Osteoblast (primary cell): ENCODE results near the gene WIZ. TPM values are rescaled to one million over a fixed set of nuclear protein-coding genes. Genes with fewer than 3 reads are reported as not detected.

ENCODE experiments used
- DNase-seq: peaks from one replicate; pipeline ENCODE4 v3.0.0; 2011; ENCODE audit warnings: low spot score, mixed read lengths; ENCODE audit not compliant: insufficient read length; ENCODE audit errors: missing footprints
- H2AFZ ChIP-seq: 2 replicates; pipeline ENCODE4 v1.6.0; 2011; ENCODE audit warnings: mild to moderate bottlenecking, low read length
- H3K27ac ChIP-seq: 2 replicates; pipeline ENCODE4 v1.5.1; 2011; ENCODE audit warnings: mild to moderate bottlenecking, low read depth, low read length, moderate library complexity
- H3K27me3 ChIP-seq: 2 replicates; pipeline ENCODE4 v1.6.0; 2012; ENCODE audit warnings: mild to moderate bottlenecking, control low read depth, inconsistent platforms, low read length, moderate library complexity; ENCODE audit not compliant: insufficient read depth
- H3K36me3 ChIP-seq: 2 replicates; pipeline ENCODE4 v1.5.1; 2011; ENCODE audit warnings: mild to moderate bottlenecking, low read length, control low read depth, moderate library complexity; ENCODE audit not compliant: insufficient read depth
- H3K4me1 ChIP-seq: 2 replicates; pipeline ENCODE4 v1.5.1; 2011; ENCODE audit warnings: mild to moderate bottlenecking, low read length, control low read depth, moderate library complexity; ENCODE audit not compliant: insufficient read depth
- H3K4me2 ChIP-seq: 2 replicates; pipeline ENCODE4 v1.6.0; 2011; ENCODE audit warnings: mild to moderate bottlenecking, low read length; ENCODE audit not compliant: insufficient read depth
- H3K4me3 ChIP-seq: fragments of 200-600 bp; sonication (generic); 3 replicates; pipeline ENCODE4 v1.5.1; 2012; ENCODE audit warnings: mild to moderate bottlenecking, low read length, inconsistent platforms; ENCODE audit not compliant: insufficient read depth
- H3K79me2 ChIP-seq: 2 replicates; pipeline ENCODE4 v1.6.0; 2012; ENCODE audit warnings: mild to moderate bottlenecking, low read length, control low read depth, inconsistent platforms; ENCODE audit not compliant: insufficient read depth
- H3K9me3 ChIP-seq: 2 replicates; pipeline ENCODE4 v1.5.1; 2011; ENCODE audit warnings: low read depth, low read length, control low read depth
- H4K20me1 ChIP-seq: 2 replicates; pipeline ENCODE4 v1.6.0; 2012; ENCODE audit warnings: mild to moderate bottlenecking, low read length, control low read depth; ENCODE audit not compliant: insufficient read depth
- total RNA-seq: library from RNA; depleted of rRNA; stranded (reverse); fragments of >200 nt; gene quantifications from 2 replicates; pipeline ENCODE4 v1.2.3, GENCODE V29; 2012
- TF ChIP-seq, protein P1 (sequence below): IDR thresholded peaks from 2 replicates; pipeline ENCODE4 v1.5.1; 2011; ENCODE audit warnings: mild to moderate bottlenecking, low read depth, low read length, moderate library complexity; ENCODE audit errors: extremely low read depth

WIZ gene
- total RNA-seq, 1 donor = 9.8 TPM

DNA sequence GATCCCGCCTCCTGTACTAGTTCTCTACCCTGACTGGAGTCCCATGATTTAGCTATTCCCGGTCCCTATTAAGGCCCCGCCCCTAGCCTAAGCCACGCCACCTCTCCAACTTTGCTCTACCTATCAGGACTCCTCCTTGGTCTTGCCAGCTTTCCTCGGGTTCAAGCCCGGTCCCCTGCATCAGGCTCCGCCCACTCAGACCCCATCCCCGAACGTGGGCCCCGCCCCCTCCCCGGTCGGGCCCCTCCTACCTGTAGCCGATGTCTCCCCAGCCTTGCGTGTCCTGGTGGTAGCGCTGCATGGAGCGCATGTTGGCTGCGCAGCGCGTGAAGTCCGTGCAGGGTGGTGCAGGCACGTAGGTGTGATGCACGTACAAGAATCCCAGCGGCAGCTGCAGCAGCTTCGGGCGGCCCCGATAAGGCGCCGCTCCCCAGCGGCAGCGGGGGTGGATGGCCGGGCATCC is 21.9 kb upstream of the WIZ start:
- Histone ChIP-seq H3K9me3 (no peaks in the 10 kb centered on the region), H3K4me3 (no peak overlapping the region), H3K79me2 (no peaks in the 10 kb centered on the region), H2AFZ (no peak overlapping the region), H3K36me3 (no peaks in the 10 kb centered on the region), H4K20me1 (no peaks in the 10 kb centered on the region), H3K4me2 (no peak overlapping the region), H3K27me3 (peaks cover 14% of the 10 kb centered on the region), H3K27ac (no peak overlapping the region), H3K4me1 (peaks cover 5% of the 10 kb centered on the region)
- no peak for DNase-seq
- TF ChIP-seq, protein P1, sequence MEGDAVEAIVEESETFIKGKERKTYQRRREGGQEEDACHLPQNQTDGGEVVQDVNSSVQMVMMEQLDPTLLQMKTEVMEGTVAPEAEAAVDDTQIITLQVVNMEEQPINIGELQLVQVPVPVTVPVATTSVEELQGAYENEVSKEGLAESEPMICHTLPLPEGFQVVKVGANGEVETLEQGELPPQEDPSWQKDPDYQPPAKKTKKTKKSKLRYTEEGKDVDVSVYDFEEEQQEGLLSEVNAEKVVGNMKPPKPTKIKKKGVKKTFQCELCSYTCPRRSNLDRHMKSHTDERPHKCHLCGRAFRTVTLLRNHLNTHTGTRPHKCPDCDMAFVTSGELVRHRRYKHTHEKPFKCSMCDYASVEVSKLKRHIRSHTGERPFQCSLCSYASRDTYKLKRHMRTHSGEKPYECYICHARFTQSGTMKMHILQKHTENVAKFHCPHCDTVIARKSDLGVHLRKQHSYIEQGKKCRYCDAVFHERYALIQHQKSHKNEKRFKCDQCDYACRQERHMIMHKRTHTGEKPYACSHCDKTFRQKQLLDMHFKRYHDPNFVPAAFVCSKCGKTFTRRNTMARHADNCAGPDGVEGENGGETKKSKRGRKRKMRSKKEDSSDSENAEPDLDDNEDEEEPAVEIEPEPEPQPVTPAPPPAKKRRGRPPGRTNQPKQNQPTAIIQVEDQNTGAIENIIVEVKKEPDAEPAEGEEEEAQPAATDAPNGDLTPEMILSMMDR = no peak

DNA sequence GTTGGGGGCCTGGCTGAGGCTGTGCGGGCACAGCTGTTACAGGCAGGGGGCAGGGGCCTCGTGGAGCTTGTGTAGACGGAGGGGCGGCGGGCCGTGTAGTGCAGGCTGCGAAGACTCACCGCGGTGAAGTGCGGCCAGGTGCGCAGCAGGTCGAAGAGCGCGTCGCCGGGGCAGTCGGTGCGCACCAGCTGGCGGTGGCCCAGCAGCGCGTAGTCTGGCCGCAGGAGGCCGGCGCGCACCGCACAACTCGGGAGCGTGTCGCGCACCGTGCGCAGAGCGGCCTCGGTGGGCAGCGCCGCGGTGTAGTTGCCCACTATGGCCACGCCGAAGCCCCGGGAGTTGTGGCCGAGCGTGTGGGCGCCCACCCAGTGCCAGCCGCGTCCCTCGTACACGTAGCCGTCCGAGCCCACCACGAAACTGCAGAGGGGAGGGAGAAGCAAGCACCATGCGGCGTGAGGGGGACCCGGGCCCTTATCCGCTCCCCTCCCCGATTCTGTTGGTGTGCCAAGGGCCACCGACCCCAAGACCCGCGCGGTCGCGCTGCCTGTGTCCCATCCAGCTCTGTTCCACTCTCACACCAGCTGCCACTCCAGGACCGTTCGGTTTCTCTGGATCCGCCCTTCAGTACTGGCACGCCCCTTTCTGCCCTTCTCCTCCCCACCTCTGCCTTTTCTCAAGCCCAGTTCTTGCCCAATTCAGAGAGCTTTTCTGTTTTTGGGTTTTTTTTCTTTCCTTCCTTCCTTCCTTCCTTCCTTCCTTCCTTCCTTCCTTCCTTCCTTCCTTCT is 19.9 kb upstream of the WIZ start:
- Histone ChIP-seq H3K27ac (no peak overlapping the region), H3K79me2 (no peaks in the 10 kb centered on the region), H3K4me2 (no peak overlapping the region), H3K27me3 (peaks cover 14% of the 10 kb centered on the region), H3K4me1 (peaks cover 6% of the 10 kb centered on the region), H3K9me3 (no peaks in the 10 kb centered on the region), H3K4me3 (no peak overlapping the region), H4K20me1 (no peaks in the 10 kb centered on the region), H2AFZ (no peak overlapping the region), H3K36me3 (no peaks in the 10 kb centered on the region)
- TF ChIP-seq, protein P1 = no peak
- peak; percentile 46 for DNase-seq

DNA sequence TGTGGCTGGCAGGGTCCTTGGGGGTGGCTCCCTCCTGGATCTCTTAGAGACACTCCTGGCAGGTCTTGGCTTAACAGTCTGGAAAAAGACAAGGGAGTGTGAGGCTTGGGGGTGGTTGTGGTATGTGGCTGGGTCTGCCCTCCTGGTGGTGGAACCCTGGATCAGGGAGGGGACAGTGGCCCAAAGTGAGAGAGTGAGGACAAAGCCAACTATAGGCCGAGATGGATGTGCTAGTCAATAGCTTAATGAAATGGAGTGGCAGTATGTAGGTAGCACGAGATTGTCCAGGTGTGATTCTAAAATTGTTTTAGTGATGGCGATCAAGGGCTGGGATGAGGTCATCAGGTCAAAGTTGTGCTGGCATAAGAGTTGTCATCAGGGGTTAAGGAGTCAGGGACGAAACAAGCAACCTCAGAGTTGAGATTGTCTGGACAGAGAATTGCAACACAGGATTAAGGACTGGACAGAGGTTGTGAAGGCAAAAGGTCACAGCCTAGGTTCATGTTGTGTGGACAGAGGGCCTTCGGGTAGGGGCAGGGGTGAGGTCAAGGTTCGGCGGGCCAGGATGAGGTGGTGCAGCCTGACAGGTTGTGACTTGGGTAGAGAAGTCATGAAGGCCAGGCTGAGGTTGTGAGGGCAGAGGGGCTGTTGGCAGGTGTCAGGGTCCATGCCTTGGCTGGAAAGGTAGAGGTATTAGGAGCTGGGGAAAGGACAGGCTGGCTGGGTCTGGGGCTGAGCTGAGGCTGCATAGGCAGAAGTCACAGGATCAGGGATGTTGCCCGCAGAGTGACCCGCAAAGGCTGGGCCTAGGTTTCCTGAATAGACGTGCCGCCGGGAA is 19.1 kb upstream of the WIZ start:
- Histone ChIP-seq H3K4me3 (no peak overlapping the region), H3K79me2 (no peaks in the 10 kb centered on the region), H4K20me1 (no peaks in the 10 kb centered on the region), H3K9me3 (no peaks in the 10 kb centered on the region), H3K27ac (no peak overlapping the region), H3K36me3 (no peaks in the 10 kb centered on the region), H3K4me1 (peaks cover 6% of the 10 kb centered on the region), H3K4me2 (no peak overlapping the region), H2AFZ (no peak overlapping the region), H3K27me3 (peaks cover 14% of the 10 kb centered on the region)
- DNase-seq = peak; percentile 56
- TF ChIP-seq, protein P1 = no peak

DNA sequence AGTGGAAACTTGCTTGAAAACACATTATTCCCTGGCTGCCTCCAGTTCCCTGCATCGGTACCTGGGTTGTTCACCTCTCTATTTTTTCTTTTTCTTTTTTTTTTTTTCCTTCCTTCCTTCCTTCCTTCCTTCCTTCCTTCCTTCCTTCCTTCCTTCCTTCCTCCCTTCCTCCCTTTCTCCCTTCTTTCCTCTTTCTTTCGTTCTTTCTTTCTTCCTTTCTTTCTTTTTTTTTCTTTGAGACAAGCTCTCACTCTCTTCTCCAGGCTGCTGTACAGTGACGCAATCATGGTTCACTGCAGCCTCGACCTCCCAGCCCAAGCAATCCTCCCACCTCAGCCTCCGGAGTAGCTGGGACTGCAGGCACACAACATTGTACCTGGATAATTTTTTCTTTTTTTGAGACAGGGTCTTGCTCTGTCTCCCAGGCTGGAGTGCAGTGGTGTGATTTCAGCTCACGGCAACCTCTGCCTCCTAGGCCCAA is 18.0 kb upstream of the WIZ start:
- peaks cover 20% of the 10 kb centered on the region for H3K27me3 ChIP-seq
- no peaks in the 10 kb centered on the region for H4K20me1 ChIP-seq
- H3K27ac ChIP-seq = no peak overlapping the region
- no peak overlapping the region for H2AFZ ChIP-seq
- H3K79me2 ChIP-seq = no peaks in the 10 kb centered on the region
- H3K4me3 ChIP-seq = no peak overlapping the region
- H3K4me1 ChIP-seq = peaks cover 6% of the 10 kb centered on the region
- no peak for DNase-seq
- TF ChIP-seq, protein P1 = no peak
- H3K36me3 ChIP-seq = no peaks in the 10 kb centered on the region
- H3K9me3 ChIP-seq = no peaks in the 10 kb centered on the region
- no peak overlapping the region for H3K4me2 ChIP-seq
